Measurements from ENCODE around the gene MAML3.

Gene MAML3

DNA sequence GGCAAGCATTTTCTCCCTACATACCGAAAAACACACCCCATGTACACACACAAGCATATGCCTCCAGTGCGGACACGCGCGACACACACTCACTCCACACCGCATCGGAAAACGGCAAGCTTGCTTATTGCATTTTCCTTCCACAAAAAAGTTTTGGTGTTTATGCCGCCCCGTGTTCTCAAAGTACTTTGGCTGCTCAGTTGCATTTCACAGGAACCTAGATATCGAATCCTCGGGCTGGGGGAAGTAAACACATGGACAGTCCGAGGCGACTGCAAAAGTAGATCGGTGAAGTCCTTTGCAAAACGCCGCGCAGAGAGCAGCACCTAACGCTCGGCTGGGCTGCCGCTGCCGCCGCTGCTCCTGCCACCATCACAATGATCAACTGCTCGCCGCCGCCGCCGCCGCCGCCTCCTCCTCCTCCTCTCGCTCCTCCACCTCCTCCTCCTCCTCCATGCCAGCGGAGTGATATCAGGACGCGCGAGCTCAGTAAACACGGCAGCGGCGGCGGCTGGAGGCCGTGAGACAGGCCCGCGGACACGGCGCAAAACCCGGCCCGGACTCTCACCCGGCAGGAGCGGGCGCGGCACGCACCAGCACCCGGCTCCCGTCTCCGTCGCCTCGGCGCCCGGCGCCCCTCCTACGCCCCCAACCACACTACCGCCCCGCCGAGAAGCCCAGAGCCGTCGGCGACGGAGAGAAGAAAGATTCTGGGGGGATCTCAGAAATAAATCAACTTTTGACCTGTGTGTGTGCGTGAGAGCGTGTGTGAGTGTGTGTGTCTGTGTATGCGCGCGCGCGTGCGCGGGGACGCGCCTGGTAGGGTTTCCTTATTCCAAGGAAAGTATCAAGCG is at the start of gene MAML3:
Gene MAML3 (minus strand): TSS at position 467 of the 854 bp plus-strand sequence. CDS start 857 bp downstream, outside the sequence.
- peak; percentile 74 for DNase-seq

DNA sequence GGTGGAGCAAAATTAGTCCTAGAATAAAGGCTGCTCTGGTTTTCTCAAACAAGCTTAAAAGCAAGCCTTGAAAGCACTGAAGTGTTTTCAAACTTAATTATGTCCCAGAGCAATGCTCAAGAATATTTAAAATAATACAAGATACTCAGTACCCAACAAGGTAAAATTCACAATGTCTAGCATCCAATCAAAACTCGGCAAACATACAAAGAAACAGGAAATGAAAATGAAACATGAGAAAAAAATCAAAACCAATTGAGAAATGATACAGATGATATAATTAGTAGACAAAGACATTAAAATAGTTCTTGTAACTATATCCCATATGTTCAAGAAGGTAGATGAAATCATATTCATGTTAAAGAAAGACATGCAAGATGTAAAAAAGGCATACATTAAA is 45.0 kb upstream of the MAML3 start:
- no peak for DNase-seq

DNA sequence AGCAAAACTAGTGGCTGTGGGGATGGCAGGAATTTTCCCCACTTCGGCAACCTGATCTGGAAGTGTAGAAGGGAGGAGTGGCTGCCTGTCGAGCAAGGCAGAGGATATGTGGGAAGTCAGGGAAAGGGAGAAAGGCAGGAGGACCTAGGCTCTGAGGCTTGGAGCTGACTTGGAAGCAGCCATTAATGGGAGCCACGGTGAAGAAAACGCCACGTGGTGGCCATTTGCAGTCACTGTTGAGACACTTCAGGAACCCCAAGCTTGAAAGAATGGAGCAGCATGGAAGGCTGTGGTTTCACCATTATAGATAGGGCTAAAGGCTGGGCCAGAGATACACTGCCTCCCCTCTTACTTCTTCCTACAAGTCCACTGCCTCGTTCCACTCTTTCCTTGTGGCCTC is 41.8 kb upstream of the MAML3 start:
- DNase-seq = no peak

DNA sequence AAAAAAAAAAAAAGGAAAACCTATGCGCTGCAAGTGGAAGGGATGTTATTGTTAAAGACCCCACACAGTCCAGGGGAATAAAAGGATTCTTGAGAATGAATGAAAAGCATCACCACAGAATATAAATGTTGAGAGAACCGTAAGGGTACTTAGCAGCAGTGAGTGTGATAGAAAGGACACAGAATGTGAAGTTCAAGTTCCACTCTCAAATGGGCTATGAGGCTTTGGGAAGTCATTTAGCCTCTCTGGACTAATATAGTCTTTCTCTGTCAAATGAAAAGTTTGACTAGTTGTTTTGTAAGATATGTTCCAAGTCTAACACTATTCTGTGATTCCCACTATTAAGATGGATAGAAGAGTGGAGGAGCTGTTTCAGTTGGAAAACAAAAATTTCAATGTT is 35.8 kb upstream of the MAML3 start:
- DNase-seq = no peak

DNA sequence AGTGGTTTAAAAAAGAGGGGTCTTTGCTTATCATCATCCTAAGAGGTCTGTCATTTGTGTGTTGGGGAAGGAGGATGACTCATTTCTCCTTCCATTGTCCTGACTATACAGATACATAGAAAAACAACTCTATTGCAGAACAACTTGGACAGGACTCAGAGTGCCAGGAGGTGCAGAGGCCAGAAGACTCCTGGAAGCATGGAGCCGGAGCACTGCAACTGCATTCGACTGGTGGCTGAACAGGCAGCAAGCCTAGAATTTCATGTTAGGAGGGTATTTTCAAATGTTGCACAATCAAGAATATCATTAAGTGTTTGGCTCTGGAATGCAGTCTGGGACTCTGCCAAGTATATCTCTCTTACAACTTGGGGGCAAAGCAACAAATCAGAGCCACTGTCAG is 35.0 kb upstream of the MAML3 start:
- no peak for DNase-seq

DNA sequence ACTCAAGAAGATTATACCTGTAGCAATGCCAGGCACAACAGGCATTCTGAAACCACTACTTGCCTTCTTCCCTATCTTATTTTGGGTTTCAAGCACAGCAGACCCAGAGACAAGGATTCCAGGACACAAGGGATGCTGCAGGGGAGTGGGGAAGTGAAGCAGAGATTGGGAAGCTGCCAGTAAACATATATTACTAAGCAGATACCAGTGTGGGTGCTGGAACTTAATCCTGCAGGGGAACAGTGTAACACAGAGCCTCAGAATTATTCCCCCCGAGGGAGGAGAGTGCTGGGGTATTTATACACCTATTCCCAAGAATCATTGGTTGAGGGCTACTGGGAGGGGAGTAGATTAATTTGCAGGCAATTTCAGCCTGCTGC is 33.3 kb upstream of the MAML3 start:
- no peak for DNase-seq

DNA sequence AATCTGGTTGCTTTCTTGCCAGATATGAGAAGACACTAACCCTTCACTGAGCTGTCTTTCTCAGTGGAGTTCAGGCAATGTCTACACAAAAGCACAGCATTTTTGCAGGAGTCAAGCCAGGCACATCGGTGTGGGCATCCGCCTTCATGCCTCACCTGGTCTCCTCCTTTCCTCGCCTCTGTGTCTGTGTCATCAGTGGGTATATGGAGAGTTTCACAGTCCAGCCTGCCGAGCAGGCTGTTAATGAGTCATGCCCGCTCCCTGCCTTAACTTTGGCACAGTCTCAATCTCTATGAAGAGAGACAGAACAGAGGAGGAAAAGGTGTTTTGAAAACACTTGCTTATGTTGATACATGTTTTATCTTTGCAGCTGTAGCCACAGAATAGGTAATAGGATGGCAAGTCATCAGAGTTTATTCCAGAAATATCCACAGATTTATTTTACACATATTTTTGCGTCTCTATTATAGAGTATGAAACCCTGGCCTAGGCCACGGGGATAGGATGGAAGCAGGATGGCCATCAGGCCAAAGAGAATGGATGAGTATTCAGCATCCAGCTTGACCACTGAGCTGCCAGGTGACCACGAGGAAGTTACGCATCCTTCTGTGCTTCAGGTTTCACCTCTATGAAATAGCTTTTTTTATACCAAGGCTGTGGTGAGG is 32.8 kb upstream of the MAML3 start:
- no peak for DNase-seq

DNA sequence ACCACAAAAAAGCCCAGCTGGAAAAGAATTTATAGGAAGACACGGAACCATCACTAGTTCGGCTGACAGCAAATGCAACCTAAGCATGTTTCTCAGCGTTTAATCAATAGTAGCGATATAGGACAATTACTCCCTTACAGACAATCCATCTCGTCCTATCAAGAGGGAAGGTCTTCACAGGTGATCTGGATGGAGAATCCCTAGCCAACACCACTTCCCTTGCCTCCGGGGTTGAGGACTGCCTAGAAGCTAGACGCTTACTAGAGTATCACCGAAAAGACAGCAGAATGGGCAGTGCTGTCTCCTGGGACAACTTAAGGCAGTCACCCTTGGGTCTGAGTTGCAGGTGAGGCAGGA is 32.1 kb upstream of the MAML3 start:
- DNase-seq = no peak

DNA sequence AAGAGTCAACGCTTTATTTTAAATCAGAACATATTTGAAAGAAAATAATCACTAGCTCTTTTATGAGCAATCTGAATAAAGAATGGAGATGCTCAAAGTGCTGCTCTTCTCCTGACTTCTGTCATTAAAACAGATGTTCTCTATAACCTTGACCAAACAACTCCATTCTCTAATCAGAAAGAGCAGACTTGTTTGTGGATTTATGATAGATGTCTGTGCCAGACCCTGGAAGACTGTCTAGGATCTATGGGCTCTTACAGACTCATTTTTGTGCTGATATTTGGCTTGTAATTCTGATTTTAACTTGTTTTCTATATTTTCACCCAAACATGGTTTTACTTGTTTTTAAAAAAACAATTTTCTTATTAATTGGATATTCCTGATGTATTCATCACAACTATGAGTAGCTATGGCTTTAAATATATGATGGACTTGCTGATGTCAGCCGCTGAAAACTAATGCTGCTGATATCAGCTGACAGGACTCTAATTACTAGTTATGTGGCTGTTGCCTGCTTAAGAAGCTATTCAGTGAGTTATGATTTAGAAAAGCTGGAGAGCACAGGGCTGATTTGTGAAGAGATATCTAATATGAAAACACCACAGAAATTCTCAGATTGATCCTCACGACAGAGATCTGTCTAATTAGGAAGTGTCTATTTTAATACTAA is 31.6 kb upstream of the MAML3 start:
- no peak for DNase-seq

DNA sequence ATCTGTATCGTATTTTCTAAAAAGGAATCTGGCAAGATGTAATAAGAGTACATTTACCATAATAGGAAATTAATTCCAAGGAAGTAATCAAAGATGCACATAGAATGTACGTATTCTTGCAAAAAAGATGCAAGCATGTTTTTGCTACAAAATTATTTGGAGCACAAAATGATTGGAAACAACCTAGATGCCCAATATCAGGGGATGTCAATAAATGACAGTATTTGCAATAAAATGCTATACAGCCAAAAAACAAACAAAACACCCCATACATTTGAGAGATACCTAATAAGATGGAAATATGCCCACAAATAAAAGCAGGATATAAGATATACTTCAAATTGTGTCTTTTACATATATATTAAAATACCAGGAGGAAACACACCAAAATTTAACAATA is 29.3 kb upstream of the MAML3 start:
- DNase-seq = no peak

DNA sequence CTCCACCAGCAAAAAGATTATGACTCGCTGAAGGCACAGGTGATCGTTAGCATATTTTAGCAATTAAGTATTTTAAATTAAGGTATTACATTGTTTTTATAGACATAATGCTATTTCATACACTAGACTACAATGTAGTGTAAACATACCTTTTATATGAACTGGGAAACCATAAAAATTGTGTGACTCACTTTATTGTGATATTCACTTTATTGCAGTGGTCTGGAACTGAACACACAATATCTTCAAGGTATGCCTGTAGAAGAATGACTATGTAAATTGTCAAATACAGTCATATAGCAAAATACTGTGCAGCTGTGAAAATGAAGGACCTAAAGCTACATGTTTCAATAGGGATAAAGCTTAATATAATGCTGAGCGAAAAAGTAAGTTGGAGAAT is 26.6 kb upstream of the MAML3 start:
- no peak for DNase-seq

DNA sequence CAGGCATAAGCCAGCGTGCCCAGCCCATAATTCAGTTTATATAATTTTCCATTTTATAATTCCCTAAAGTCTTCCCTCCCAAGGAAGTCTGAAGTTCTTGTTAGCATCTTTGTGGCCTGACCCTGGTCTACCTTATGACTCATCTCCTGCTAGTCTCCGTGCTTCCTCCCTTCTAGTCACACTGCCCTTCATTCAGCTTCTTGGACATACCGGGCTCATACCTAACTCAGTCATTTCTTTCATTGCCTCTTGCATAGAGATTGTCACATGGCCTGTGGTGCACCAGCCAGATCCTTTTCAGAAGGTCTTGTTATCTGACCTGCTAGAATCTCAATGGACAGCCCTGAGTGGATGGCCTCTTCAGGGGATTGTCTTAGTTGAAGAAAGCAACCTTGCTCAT is 22.8 kb upstream of the MAML3 start:
- DNase-seq = no peak

DNA sequence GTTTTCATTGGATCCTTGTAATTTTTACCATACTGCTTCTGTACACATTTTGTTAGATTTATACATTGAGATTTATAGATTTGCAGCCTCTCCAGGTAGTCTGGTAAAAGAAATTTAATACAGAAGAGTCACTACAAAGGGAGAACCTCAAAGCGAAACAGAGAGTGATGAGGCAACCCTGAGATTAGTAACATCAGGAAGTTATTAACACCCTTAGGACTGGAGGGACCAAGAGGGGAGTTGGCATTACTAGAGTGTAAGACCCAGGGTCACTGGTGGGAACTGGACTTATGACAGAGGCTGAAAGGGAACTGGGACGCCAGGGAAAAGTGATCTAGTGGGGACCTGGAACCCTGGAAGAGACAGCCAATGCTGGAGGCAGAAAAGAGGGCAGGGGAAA is 20.6 kb upstream of the MAML3 start:
- DNase-seq = no peak

DNA sequence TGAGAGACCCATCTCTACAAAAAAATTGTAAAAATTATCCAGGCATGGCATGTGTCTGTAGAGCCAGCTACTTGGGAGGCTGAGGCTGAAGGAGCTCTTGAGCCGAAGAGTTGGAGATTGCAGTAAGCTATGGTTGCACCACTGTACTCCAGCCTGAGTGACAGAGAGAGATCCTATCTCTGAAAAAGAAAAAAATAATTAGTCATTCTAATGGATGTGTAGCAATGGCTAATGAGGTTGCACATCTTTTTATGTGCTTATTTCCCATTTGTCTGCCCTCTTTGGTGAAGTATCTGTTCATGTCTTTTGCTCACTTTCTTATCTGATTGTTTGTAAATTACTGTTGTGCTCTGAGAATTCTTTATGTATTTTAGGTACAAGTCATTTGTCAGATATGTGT is 19.0 kb upstream of the MAML3 start:
- DNase-seq = no peak

DNA sequence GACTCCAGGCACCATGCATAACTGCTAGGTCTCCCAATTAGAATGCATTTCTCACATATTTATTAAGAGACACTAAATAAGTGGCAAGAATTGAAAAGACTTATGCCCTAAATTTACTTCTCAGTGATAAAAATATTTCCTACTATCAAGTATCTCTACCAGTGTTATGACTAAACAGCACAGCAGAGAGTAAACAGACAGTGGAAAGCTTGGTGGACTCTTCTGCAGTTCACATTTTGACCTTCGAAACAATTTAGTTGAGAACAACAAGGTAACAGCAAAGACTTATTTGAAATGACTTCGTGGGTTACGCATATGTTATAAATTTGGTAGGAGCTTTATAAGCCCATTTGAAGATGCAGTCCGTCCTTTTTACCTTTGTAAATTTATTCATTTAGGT is 16.3 kb upstream of the MAML3 start:
- no peak for DNase-seq

DNA sequence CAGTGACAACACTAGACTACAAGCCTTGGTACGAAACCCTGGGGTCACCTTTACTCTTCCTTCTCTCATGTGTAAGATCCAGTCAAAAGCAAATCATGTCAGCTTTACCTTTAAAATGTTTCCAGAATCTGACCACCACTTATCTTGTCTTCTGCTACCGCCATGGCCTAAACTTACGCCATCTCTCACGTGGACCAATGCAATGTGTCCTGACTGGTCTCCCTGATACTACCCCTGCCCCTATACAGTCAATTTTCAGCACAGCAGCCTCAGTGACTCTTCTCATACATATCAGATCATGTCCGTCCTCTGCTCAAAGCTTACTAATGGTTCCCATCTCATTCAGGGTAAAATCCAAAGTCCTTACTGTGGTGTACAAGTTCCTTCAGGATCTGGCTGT is 15.0 kb upstream of the MAML3 start:
- DNase-seq = no peak

DNA sequence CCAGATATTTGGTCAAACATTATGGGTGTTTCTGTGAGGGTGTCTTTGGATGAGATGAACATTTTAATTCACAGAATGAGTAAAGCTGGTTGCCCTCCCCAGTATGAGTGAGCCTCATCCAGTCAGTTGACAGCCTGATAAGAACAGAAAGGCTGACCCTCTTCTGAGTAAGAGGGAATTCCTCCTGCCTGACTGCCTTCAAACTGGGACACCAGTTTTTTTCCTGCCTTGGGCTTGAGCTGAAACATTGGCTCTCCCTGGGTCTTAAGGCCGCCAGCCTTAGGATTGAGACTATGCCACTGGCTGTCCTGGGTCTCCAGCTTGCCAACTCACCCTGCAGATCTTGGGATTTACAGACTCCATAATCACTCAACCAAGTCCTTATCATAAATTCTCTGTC is 14.5 kb upstream of the MAML3 start:
- no peak for DNase-seq

DNA sequence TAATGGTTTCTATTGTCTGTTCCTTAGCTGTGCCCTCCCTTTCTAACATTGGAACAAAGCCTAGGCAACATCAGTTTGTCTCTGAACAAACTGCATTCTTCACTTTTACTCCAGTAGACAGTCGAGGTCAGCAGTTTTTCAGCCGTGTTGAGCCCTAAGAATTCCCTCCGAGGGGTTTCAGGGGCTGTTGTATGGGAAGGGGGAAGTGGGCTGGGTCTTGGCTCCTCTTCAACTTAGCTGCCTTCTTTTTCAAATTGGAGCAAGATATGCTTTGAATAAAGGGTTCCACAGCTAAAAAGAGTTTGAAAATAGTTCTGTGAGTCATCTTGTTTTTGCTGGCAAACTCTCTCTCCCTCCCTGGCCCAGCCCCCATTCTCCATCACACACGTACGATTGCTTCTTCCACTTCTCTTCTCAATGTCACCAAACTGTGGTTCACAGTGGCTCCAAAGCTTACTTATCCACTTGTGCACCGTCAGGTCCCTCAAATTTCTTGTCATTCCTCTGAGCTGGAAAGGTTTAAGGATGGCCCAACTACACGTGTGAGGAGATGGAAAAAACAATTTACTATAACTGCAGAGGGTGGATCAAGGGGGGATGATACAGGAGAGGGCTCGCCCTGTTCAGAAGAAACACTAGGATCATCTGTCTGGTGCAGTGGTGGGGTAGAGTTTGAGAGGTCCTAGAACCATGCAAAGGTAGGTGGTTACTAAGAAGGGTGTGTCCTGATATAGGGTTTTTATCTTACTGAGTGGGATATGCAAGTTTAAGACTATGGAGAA is 9.2 kb upstream of the MAML3 start:
- DNase-seq = no peak

DNA sequence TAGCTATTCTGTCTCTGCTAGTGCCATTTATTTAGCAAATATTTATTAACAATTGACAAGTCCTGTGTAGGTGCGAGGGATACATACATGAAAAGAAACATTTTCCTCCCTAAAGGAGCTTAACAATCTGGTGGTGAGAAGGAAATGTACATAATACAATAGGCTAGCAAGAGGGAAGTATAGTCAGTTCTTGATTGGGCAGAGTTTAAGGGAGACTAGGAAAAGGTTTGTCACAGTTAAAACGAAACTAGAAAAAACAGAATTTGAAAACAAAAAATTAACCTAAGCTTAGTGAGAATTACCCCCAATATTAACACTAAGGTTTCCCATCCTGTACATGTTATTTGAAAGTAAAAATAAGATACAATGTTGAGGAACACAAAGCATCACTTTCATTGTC is 8.6 kb upstream of the MAML3 start:
- DNase-seq = no peak

DNA sequence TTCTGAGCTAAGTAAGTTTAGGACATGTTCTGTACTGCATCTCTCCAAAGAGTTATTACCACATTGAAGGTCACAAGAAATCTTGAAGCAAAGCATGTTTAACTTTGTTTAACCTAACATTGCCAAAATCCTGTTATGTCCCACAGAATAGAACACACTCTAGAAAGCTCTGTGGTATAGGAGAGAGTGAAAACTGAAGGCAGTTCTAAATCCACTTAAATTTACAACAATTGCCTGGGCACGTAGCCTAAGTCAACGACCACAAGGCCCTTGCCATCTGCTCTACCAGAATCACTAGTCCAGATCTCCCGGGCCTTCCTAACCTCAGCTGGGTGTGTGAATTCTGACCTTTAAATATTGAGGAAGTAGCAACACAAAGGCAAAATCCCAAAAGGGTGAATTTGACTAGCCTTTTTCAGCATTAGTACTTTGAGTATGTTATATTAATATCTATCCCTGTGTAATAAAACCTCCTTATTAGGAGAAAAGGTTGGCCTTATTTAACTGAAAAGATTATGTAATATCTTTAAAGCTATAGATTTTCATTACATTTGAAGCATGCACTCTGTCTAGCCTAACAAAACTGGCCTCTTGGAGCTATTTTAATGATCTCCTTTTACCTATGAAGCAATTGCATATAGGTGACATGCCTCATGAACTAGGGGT is 4.5 kb upstream of the MAML3 start:
- DNase-seq = peak; percentile 95

DNA sequence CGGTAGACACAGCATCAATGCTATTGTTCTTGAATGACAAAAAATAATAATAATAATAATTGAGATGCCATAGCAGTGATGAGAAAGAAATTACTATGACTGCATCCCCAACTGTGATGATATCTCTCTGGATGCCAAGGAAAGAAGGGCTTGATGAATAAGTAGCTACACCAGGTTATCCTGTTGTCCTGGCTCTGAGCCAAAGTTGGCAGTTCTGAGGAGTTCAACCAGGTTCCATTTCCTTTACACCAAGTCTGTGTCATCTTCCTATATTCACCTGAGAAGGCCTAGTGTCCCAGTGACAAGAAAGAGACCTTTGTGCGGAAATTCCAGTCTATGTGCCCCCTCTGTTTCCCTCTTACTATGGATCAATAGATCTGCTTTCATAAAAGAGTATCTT is 3.4 kb upstream of the MAML3 start:
- DNase-seq = no peak

DNA sequence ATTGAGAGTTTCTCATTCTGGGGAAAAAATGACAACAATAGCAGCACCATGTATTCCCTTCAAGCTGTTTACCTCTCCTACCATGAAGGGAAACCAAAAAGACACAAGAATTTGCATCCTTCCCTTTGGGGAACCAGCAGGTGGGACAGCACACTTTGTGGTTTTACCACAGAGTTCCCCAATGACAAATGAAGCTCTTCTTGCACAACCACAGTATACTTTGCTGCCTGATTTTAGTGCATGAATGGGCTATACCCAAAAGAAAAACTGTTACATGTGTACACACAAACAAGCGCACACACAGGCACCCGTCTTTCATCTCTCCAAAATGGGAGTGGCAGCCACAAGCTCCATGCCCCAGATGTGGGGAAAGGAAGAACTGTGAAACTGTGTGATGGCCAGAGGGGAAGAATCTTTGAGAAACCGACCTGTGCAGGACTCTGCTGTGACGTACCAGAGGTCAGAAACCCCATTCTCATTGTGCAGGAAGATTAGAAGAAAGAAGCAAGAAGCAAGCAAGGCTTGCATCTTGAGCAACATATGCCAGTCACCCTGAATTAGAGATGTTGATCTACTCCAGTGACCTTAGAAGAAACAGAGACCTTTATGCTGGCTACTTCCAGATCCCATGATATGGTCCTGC is 2.7 kb upstream of the MAML3 start:
- no peak for DNase-seq

DNA sequence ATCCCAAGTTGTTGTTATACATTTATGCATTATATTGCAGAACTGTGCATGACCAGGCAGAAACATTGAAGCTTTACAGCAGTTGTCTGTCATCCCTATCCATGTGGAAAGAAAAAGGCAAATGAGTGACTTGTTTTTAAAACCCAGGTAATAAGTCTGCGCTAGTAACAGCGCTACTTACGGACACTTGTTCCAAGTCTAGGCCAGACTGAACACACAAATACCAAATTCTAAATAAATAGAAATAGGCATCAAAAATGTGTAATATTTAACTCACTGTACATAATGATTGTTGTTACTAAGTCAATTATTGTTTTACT is 548 bp upstream of the MAML3 start:
- no peak for DNase-seq

Measured in NCI-H2029 treated with DMSO at 0.1 percent for 48 hours (cell line).